Activated CD8-positive, alpha-beta memory T cell treated with anti-CD3 and anti-CD28 coated beads for 48 hours (primary cell): Measurements from ENCODE around the gene NFAM1.

Source experiments
- DNase-seq, 3 experiments: peaks; one replicate each; pipeline ENCODE4 v3.0.0-alpha.2; 2020; ENCODE audit warnings: low read depth in 2 of 3, low spot score in 2 of 3

The NFAM1 gene

GRCh38 chr22:42336527-42337227 lies 95.5 kb downstream of the NFAM1 start:
- DNase-seq = no peak

DNA sequence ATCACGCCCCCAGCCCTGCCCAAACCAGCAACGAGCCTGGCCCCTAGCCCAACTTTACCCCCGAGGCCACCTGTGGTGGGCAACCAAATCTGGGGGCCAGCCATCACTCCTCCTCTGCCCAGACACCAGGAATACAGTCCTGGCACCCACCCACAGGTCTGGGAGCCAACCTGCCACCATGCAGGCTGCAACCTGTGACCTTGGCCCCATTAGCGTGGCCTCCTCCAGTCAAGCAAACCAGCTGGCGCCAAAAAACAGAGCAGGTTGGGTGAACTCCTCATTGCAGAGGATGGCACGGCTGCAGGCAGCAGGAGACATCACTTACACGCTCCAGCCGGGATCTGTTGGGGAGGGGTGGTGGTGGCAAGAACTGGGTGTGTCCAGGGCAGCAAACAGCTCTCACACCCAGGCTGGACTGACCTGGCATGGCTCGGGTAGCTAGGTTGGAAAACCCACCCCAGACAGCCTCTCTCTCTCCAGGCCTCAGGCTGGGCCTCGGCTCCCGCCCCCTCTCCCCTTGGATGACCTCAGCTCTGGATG lies 96.3 kb downstream of the NFAM1 start:
- DNase-seq = no peak

DNA sequence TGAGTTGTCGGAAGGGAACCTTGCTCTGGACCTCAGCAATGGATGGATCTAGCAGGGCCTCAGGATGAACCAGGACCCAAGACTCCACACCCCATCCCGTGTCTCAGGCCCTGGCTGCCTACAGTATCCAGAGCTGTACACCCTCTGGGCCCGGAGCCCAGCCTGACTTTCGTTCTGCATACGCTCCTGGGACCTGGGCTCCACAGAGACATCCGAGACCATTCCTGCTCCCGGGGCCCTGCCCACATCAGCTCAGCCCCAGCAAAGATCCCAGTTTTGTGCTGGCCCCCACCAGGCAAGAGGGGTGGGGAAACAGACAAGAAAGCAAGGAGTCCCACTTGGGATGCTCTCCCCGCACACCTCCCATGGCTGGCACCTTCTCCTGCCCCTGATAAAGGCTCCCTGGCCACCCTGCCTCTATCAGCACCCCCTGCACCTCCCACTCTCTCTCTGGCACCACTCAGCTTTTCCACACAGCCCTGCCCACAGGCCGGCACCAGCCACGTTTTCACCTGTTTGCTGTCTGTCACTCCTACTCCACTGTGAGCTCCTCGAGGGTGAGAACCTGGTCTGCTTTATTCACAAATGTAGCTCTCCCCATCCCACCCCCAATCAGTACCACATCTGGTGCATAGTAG lies 97.2 kb downstream of the NFAM1 start:
- DNase-seq = no peak

- no peak for DNase-seq
Measured at GRCh38 chr22:42333544-42333943, 98.7 kb downstream of the NFAM1 start.

- DNase-seq = no peak
Measured at GRCh38 chr22:42332089-42332488, 100.1 kb downstream of the NFAM1 start.

DNA sequence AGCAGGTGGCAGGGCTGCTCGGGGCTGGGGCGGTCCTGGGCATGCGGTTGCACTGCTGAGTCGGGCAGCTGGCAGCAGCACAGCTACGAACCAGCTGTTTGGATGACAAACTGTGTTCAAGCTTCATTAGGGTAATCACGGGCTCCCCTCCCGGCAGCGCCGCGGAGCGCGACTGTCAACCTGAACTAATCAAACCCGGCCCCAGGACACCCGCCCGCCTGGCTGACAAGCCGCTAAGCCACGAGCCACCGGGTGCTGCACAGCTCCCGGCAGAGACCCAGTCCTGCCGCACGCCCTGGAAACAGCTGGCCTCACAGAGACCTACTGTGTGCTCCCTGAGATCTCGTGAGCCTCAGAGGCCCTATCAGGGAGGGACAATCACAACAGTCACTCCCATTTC lies 101.2 kb downstream of the NFAM1 start:
- DNase-seq = no peak
